IPS-18c (cell line): ENCODE data around the gene AUTS2.

Experiments used
- H3K4me3 ChIP-seq: 2 replicates; pipeline ENCODE4 v1.7.0; 2013; ENCODE audit warnings: low read depth, mild to moderate bottlenecking, low read length, moderate library complexity; ENCODE audit not compliant: insufficient read depth
- H3K9me3 ChIP-seq: one replicate; pipeline ENCODE4 v1.6.1; 2013; ENCODE audit warnings: mild to moderate bottlenecking, low read length, moderate library complexity; ENCODE audit not compliant: control insufficient read depth, insufficient read depth

AUTS2 gene

DNA sequence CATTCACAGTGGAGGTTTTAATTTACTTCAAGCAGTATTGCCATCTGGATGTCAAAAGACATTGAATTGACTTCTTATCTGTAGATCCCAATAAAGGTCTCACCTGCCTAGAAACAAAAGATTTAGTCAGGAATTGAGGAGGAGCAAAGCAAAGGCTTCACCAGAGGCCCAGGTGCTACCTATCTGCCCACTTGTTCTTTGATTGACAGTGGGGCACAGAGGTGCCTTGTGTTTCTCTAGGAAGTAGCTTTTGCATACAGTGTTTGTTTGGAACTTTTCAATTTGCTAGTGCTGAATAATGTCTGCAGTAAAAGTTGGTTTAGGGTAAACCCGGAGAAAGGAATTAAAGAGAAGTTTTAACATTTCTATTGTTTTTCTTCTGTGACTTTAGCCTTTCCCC is 40.4 kb downstream of the AUTS2 start:
- Histone ChIP-seq H3K9me3 (no peaks in the 10 kb centered on the region), H3K4me3 (no peak overlapping the region)

- H3K4me3 ChIP-seq, result no peak overlapping the region
- H3K9me3 ChIP-seq, result no peaks in the 10 kb centered on the region
These were observed 41.9 kb downstream of the AUTS2 start for GRCh38 chr7:69640216-69640615.

DNA sequence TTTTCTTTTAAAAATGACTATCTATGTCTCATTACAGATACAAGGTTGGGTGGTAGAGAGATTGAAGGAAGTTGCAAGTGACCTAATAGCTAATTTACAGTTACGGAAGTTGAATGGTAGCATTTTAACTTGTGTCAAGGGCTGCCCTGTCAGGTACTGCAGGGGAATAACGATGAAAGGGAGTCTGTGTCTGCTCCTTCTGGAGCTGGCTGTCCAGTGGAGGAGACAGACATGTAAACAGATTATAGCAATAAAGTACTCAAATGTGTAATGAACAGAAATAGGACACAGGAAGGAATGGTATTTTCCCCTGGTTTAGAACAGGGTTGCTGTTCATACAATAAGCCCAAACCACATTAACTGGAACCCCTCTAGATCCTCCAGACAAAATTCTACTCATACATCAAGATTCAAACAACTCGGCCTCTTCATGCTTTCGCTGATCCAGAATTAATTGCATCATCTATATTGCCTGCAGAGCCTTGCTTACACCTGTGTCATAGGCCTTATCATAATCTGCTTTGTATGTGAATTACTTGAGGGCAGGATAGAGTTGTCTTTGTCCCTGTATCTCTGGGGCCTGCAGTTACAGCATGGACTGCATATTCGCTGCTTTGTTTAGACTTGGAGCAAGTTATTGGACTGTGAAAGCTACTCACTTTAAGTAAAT is 42.8 kb downstream of the AUTS2 start:
- no peaks in the 10 kb centered on the region for H3K9me3 ChIP-seq
- H3K4me3 ChIP-seq, result no peak overlapping the region

DNA sequence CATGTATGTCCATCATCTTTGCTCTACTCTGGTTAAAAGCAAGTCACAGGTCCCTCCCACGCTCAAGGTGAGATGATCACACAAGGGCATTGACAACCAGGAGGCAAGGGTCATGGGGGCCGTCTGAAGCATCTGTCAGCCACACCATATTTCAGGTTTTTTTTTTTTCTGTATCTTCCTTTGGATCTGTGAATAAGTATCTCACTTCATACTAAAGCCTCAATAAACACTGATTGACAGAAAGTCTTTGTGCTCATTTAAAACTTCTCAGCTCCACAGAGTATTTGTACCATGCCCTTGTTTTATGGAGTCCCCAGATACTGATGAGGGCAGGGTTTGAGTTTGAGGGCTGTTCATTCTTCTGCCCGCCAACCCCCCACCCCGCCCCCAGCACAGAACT is 45.0 kb downstream of the AUTS2 start:
- no peaks in the 10 kb centered on the region for H3K9me3 ChIP-seq
- H3K4me3 ChIP-seq, result no peak overlapping the region

- no peaks in the 10 kb centered on the region for H3K9me3 ChIP-seq
- H3K4me3 ChIP-seq, result no peak overlapping the region
These were observed 45.6 kb downstream of the AUTS2 start for GRCh38 chr7:69643708-69644445.

DNA sequence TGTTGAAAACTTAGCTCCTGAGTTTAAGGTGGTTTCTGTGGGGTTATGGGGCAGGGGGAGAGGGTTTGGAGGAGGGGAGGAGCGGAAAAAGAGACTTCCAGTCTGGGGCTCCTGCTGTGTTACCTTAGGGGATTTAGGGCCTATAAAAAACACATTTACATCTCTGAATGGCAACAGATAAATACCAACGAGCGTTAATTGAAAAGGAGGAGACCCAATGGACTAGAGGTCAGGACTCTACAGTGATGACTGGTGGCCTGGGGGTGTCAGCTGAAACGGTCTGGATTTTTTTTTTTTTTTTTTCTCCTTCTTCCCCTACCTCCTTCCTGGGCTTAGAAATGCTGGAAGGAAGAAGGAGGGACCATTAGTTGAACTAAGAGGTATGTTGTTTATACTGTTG is 47.4 kb downstream of the AUTS2 start:
- Histone ChIP-seq H3K4me3 (no peak overlapping the region), H3K9me3 (no peaks in the 10 kb centered on the region)

DNA sequence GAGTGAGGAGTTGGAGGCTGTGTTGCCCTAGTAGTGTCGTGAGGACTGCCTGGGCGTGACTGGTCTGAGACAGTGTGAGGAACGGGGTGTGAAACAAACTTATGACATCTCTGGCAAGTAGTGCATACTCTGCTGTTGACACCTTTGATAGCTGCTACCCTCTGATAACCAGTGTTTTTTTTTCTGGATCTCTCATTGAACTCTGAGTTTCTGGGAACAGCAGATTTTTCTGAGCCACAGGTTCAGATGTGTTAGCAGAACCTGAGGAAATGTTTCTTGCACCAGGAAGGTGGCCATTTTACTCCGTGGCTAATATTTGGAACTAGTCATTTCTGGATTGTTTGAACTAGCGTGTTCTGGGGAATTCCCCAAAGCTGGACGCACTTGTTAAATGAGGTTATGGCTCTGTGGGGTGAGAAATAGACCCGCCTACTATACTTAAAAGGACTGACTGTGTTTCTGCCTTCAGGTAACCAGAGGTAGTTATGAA is 52.9 kb downstream of the AUTS2 start:
- H3K4me3 ChIP-seq, result no peak overlapping the region
- no peaks in the 10 kb centered on the region for H3K9me3 ChIP-seq

DNA sequence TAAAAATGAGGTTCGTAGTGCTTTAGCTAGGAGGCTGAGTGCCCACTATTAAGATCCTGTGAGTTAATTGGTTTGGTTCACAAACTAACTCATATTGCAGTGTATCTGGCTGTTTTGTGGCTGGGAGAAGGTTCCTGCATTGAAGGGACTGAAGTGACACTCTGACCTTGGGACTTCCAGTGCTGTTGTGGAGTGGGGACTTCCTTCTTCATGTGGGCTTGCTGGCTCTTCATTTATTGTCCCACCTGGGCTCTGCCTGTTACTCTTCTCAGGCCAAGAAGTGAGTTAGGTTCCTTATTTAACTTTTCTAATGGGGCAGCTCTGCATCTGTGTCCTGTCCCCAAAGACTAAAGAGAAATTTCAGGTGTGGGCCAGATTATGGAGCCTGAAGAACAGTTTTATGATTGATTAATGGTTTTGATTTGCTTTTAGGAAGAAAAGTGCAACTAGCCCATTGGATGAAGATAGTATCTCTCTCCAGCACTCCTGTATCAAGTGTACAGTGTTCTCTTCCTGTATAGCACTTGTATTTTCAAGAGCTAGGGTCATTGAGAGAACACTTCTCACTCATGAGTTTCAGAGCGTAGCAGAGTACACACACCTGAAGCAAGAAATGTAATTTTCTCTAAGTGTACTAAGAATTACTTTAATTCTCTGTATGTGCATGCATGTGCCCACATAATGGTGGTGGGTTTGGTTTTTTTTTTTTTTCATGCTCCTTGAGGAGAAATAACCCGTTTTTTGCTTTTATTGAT is 54.8 kb downstream of the AUTS2 start:
- Histone ChIP-seq H3K9me3 (no peaks in the 10 kb centered on the region), H3K4me3 (no peak overlapping the region)

GRCh38 chr7:69653806-69654205 is 55.5 kb downstream of the AUTS2 start:
- no peak overlapping the region for H3K4me3 ChIP-seq
- no peaks in the 10 kb centered on the region for H3K9me3 ChIP-seq

DNA sequence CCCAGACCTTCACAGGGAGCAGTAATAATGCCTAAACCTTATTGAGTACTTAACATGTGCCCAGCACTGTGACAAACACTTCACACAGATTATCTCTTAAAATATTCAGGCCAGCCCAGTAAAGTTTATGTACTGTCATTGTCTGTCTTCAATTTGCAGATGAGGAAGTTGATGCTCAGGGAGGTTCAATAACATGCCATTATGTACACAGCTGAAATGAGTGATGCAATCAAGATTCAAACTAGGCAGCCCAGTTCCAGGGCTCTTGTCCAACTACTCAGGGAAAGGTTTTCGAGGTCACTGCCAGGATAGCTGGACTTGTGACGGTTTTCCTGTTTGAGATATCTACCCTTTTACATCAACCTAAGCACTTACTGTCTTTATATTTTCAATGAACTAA is 56.1 kb downstream of the AUTS2 start:
- H3K9me3 ChIP-seq, result no peaks in the 10 kb centered on the region
- no peak overlapping the region for H3K4me3 ChIP-seq

GRCh38 chr7:69654849-69655707 is 56.8 kb downstream of the AUTS2 start:
- no peak overlapping the region for H3K4me3 ChIP-seq
- no peaks in the 10 kb centered on the region for H3K9me3 ChIP-seq

GRCh38 chr7:69656077-69656476 is 57.8 kb downstream of the AUTS2 start:
- Histone ChIP-seq H3K9me3 (no peaks in the 10 kb centered on the region), H3K4me3 (no peak overlapping the region)

DNA sequence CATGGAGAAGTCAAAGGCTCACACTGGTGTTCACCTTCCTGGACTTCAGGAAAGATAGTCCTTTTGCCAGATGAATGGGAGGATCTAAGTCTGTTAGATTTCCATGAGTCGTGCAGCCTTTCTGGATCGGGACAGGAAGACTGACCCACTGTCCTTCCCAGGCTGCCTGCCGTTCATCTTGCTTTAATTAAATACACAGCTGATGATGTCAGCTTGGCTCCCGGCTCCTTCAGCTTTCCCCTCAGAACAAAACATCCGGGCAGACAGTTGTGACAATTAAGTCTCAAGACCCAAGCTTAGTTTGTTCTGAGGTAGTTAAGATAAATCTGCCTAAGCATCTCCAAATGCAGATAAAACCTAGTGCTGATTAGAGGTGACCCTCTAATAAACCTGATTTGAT is 58.6 kb downstream of the AUTS2 start:
- Histone ChIP-seq H3K4me3 (no peak overlapping the region), H3K9me3 (no peaks in the 10 kb centered on the region)

DNA sequence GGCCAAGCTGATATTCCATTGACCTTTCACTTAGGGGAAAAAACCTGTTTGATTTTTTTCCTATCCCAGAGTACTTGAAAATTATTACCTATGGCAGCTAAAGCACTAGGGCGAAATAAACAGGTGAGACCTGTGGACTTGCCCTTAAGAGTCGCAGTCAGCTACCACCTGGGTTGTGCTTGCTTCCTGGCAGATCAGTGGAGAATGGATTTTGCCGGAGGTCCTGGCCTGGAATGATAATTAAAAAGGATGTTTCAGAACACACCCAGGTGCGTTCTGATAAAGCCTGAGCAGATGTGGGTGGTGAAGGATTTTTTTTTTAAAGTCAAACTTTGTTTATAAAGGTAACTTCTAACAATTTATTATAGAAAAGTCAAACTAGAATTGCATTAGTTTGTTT is 59.1 kb downstream of the AUTS2 start:
- Histone ChIP-seq H3K9me3 (no peaks in the 10 kb centered on the region), H3K4me3 (no peak overlapping the region)

DNA sequence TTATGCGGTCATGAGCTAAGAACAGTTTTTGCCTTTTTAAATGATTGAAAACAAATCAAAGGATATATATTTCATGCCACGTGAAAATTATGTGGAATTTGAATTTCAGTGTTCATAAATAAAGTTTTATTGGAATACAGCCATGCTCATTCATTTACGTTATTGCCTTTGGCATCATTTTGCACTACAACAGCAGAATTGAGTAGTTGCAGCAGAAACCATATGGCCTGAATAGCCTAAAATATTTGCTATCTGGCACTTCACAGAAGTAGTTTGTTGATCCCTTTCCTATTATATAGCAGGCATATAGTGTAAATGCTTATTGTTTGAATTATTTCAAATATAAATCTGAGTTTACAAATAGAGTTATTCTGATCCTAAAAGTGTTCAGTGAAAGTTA is 59.7 kb downstream of the AUTS2 start:
- no peaks in the 10 kb centered on the region for H3K9me3 ChIP-seq
- H3K4me3 ChIP-seq, result no peak overlapping the region

GRCh38 chr7:69659983-69660382 is 61.7 kb downstream of the AUTS2 start:
- H3K9me3 ChIP-seq, result no peaks in the 10 kb centered on the region
- H3K4me3 ChIP-seq, result no peak overlapping the region

- Histone ChIP-seq H3K9me3 (no peaks in the 10 kb centered on the region), H3K4me3 (no peak overlapping the region)
These were observed 63.1 kb downstream of the AUTS2 start for GRCh38 chr7:69661342-69661741.
